Frontal cortex (tissue), 4 donors: ENCODE measurements around the gene KAT2B. TPM values are rescaled to one million over a fixed set of nuclear protein-coding genes. Genes with fewer than 3 reads are reported as not detected.

ENCODE experiments used
- DNase-seq, 2 donors: peaks; one replicate each; pipeline ENCODE4 v3.0.0; 2012; ENCODE audit warnings: low spot score in 2 of 2
- FAIRE-seq: peaks from 2 replicates; lab custom pipeline; 2012; peaks lifted over from hg19 to GRCh38; lab: Jason Lieb, UNC
- total RNA-seq: library from RNA; depleted of rRNA; stranded (reverse); fragments of >200 nt; gene quantifications from one replicate; pipeline ENCODE4 v1.2.3, GENCODE V29; 2014
- donor health status: control.
- donor health status: control.
- donor health status: control.

The KAT2B gene
- total RNA-seq, 1 donor from 2014 or later = 10.2 TPM

GRCh38 chr3:20080956-20081554 lies 40.8 kb downstream of the KAT2B start:
- FAIRE-seq = no peak
- no peak for DNase-seq

- FAIRE-seq = no peak
- no peak for DNase-seq
These were observed 43.0 kb downstream of the KAT2B start for GRCh38 chr3:20083253-20083652.

GRCh38 chr3:20083953-20084352 lies 43.7 kb downstream of the KAT2B start:
- FAIRE-seq = no peak

DNA sequence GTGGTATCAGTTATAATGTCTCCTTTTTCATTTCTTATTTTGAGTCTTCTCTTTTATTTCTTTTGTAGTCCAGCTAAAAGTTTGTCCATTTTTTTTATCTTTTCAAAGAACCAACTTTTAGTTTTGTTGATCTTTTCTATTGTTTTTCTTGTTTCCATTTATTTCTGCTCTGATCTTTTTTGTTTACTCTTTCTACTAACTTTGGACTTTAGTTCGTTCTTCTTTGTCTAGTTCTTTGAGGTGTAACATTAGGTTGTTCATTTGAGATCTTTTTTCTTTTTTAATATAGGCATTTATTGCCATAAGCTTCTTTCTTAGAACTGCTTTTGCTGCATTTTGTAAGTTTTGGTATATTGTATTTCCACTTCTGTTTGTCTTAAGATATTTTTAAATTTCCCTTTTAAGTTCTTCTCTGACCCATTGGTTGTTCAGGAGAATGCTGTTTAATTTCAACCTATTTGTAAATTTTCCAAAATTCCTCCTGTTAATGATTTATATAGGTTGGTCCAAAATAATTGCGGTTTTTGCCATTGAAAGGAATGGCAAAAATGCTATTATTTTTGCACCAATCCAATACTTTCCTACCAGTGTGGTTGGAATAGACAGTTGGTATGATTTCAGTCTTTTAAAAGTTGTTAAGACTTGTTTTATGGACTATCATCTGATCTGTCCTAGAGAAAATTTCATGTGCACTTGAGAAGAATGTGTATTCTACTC lies 51.2 kb downstream of the KAT2B start:
- DNase-seq (no peak), FAIRE-seq (peak; percentile 21)

More at GRCh38 chr3:20083953-20084352, 43.7 kb downstream of the KAT2B start:
- DNase-seq = no peak

GRCh38 chr3:20095470-20095869 lies 55.2 kb downstream of the KAT2B start:
- DNase-seq (no peak), FAIRE-seq (no peak)

DNA sequence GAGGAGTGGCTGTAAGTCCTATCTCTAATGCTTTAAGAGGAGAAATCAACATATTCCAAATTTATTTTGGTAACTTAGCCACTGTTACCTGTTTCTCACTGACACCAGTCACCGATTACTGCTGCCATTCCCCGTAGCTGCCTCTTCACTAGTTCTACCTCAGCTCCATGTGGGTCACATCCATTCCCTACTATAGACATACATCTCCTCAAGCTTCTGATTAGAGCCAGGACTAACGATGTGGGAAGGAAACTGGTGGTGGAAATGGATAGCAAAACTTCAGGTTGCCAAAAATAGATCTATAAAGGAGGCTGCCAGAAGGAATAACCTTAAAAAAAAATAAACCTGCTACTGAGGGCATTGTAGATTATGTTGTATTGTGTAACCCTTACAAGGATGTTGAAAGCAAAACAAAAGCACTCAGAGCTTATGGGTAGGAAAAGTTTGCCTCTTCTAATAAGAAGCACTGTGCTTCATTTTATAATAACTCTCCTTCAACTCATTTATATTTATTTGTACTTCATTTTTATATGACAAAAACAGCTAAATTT lies 56.0 kb downstream of the KAT2B start:
- no peak for FAIRE-seq
- DNase-seq = no peak

GRCh38 chr3:20097015-20097414 lies 56.8 kb downstream of the KAT2B start:
- FAIRE-seq (no peak), DNase-seq (no peak)

DNA sequence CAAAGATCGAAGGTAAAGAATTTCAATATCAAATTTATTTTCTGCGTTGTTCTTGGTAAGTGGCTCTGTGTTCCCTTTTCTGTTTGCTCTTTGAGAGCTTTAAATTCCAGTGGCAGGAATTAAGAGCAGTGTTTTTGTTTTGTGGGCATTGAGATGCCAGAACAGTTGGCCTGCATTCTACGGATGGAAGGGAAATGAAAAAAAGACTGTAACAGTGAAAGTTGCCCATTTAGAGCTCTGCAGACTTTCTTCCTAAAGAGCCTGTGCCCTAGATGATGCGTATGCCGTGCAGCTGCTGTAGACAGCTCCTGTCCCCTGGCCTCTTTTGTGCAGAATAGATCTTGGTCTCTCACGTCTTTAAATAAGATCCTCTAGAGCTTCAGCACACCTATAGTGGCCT lies 58.8 kb downstream of the KAT2B start:
- DNase-seq (no peak), FAIRE-seq (no peak)

DNA sequence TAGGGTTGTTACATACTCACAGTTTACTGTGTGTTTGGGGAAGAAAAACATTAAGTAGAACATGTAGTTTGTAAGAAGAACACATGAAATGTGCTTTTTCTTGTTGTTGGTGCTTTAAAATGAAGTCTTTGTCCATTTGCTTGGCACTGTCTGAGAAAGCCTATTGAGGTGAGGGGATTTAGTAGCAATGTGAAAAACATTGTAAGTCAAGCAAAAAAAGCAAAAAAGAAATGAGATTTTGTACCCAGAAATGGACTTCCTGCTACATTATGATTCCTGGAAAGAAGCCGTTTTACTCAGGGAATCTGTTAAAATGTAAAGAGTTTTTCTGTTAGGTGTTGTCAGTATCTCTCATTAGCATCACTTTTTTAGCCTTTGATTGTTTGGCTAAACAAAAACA lies 59.9 kb downstream of the KAT2B start:
- FAIRE-seq (no peak), DNase-seq (no peak)

GRCh38 chr3:20101041-20101440 lies 60.8 kb downstream of the KAT2B start:
- no peak for FAIRE-seq
- DNase-seq = no peak

DNA sequence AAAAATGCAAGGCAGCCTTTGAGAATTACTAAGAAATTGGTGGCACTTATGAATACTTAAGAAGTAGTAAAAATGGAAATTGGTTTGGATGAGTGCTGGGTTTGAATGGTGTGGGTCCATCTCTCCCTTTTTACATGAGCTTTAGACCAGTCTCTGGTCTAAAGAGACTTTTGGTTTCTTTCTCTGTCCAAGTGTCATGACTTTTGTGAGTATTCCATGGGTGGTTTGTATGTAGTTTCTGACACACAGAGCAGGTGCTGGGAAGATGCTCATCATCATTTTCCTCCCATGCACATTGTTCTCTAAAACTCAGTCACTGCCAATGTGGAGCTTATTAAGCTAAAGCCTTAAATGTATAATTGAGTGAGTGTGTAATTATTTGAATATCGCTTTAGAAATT lies 63.5 kb downstream of the KAT2B start:
- no peak for FAIRE-seq
- DNase-seq = no peak

- no peak for FAIRE-seq
These were observed 64.0 kb downstream of the KAT2B start for GRCh38 chr3:20104167-20104661.

GRCh38 chr3:20105513-20106280 lies 65.5 kb downstream of the KAT2B start:
- DNase-seq = no peak
- FAIRE-seq = no peak

More at GRCh38 chr3:20104167-20104661, 64.0 kb downstream of the KAT2B start:
- no peak for DNase-seq

DNA sequence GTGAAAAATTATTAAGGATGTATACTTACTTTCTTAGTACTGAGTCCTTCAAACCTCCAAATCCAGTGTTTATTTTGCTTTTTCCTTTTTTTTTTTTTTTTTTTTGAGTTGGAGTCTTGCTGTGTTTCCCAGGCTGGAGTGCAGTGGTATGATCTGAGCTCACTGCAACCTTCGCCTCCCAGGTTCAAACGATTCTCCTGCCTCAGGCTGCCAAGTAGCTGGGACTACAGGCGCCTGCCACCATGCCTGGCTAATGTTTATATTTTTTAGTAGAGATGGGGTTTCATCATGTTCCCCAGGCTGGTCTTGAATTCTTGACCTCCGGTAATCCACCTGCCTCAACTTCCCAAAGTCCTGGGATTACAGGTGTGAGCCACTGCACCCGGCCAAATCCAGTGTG lies 67.5 kb downstream of the KAT2B start:
- DNase-seq = no peak
- no peak for FAIRE-seq

DNA sequence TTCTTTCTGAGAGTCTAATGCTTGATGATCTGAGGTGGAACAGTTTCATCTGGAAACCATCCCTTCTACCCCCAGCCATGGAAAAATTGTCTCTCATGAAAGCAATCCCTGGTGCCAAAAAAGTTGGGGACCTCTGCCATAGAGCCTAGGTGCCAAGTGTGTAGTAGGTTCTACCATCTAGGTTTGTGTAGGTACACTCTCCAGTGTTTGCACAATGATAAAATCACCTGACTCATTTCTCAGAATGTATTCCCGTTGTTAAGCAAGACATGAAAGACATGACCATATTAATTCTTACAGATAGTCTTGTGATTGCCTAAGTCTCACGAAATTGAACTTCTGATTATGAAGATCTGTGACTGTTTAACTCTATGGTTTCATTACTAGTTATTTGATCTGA lies 68.6 kb downstream of the KAT2B start:
- DNase-seq = no peak
- no peak for FAIRE-seq

DNA sequence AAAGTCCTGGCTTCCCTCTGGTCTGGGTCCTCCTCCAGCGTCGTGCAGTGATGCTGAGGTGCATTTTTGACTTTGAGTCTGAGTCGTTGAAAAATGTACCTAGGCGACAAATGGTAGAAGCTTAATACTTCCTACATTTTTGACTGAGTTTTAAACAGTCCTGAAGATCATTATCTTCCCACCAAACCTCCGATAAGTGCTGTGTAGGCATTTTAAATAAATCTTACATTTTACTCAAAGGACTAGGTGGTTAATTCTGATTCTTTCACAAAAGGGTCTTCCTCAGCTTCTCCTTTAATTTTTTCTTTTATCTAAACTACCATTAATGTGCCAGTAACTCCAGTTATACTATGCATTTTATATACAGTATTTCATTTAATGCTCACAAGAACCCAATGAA lies 70.6 kb downstream of the KAT2B start:
- no peak for DNase-seq
- no peak for FAIRE-seq

GRCh38 chr3:20111836-20112235 lies 71.6 kb downstream of the KAT2B start:
- no peak for FAIRE-seq
- DNase-seq = no peak

DNA sequence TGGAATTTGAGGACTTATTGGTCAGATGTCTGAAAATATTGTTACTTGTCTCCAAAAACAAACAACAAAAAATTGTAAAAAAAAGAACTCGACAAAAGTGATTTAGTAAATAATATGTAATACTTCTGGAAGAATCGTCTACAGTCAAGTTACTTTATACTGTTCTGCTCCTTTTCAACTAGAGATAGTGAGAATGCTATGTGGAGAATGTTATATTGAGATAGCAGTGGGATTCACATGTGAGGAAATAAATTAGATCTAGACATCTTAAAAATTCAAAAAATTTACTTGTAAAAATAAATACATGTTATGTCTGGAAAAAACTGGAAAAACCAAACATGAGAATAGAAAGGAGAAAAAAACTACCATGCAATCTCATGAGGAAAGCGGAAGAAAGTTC lies 80.8 kb downstream of the KAT2B start:
- peak; percentile 10 for FAIRE-seq
- no peak for DNase-seq

GRCh38 chr3:20123131-20123652 lies 82.9 kb downstream of the KAT2B start:
- FAIRE-seq (no peak), DNase-seq (no peak)

- no peak for FAIRE-seq
- no peak for DNase-seq
These were observed 85.0 kb downstream of the KAT2B start for GRCh38 chr3:20125289-20125688.
